H54 (cell line): ENCODE data around the gene SPRED2.

Experiments
- DNase-seq: peaks from one replicate; pipeline ENCODE4 v3.0.0; 2011; ENCODE audit warnings: low spot score, mixed read lengths; ENCODE audit not compliant: insufficient read length
- FAIRE-seq: peaks from 3 replicates; lab custom pipeline; 2011; peaks lifted over from hg19 to GRCh38; lab: Jason Lieb, UNC
- POLR2A ChIP-seq: IDR thresholded peaks from 2 replicates; pipeline ENCODE4 v1.6.1; 2011; ENCODE audit warnings: low read depth, mild to moderate bottlenecking, low read length

The SPRED2 gene

GRCh38 chr2:65292461-65293011 is 139.9 kb downstream of the SPRED2 start:
- TF ChIP-seq POLR2A: no peak
- no peak for FAIRE-seq
- DNase-seq: no peak

GRCh38 chr2:65292106-65292400 is 140.3 kb downstream of the SPRED2 start:
- no peak for DNase-seq
- no peak for TF ChIP-seq POLR2A
- FAIRE-seq: no peak

GRCh38 chr2:65291216-65292105 is 140.9 kb downstream of the SPRED2 start:
- FAIRE-seq (no peak), DNase-seq (no peak)
- no peak for TF ChIP-seq POLR2A

- FAIRE-seq: no peak
- no peak for TF ChIP-seq POLR2A
- no peak for DNase-seq
These were observed 145.0 kb downstream of the SPRED2 start for GRCh38 chr2:65287364-65287763.

GRCh38 chr2:65282477-65283053 is 149.8 kb downstream of the SPRED2 start:
- no peak for DNase-seq
- no peak for FAIRE-seq
- TF ChIP-seq POLR2A: no peak

- no peak for DNase-seq
These were observed 150.6 kb downstream of the SPRED2 start for GRCh38 chr2:65281627-65282351.

GRCh38 chr2:65279756-65280155 is 152.6 kb downstream of the SPRED2 start:
- no peak for TF ChIP-seq POLR2A
- FAIRE-seq (no peak), DNase-seq (no peak)

More at GRCh38 chr2:65281627-65282351, 150.6 kb downstream of the SPRED2 start:
- FAIRE-seq: no peak
- TF ChIP-seq POLR2A: no peak

GRCh38 chr2:65278531-65278981 is 153.8 kb downstream of the SPRED2 start:
- no peak for TF ChIP-seq POLR2A
- no peak for DNase-seq
- peak; percentile 45 for FAIRE-seq

- no peak for DNase-seq
- TF ChIP-seq POLR2A: no peak
- no peak for FAIRE-seq
These were observed 154.5 kb downstream of the SPRED2 start for GRCh38 chr2:65277791-65278483.

- no peak for TF ChIP-seq POLR2A
- no peak for DNase-seq
- no peak for FAIRE-seq
These were observed 155.3 kb downstream of the SPRED2 start for GRCh38 chr2:65277118-65277517.

- no peak for DNase-seq
- no peak for FAIRE-seq
- no peak for TF ChIP-seq POLR2A
These were observed 155.8 kb downstream of the SPRED2 start for GRCh38 chr2:65276609-65277008.

GRCh38 chr2:65275141-65275915 is 157.1 kb downstream of the SPRED2 start:
- FAIRE-seq: no peak
- TF ChIP-seq POLR2A: no peak
- no peak for DNase-seq

GRCh38 chr2:65273344-65273743 is 159.1 kb downstream of the SPRED2 start:
- FAIRE-seq (no peak), DNase-seq (no peak)
- TF ChIP-seq POLR2A: no peak
